ENCODE results near the gene CENPF. TPM values are rescaled to one million over a fixed set of nuclear protein-coding genes. Genes with fewer than 3 reads are reported as not detected.
A peak's percentile ranks its signal among the peaks of the same experiment; 100 is the strongest.
"Not testable (repeated sequence)": the region's sequence is repeated elsewhere in the genome, so short reads cannot be mapped to it uniquely, and the experiment has no call there.

Gene CENPF
- total RNA-seq, 1 donor from 2014 or later: 62.1 TPM

DNA sequence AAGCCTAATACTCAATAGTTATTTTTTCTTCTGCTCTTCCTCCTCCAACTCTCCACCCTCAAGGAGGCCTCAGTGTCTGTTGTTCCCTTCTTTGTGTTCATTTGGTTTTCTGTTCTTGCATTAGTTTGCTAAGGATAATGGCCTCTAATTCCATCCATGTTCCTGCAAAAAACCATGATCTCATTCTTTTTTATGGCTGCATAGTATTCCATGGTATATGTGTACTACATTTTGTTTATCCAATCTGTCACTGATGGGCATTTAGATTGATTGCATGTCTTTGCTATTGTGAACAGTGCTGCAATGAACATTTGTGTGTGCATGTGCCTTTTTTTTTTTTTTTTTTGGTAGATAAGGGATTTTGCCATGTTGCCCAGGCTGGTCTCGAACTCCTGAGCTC lies 6.7 kb downstream of the CENPF start:
- H3K27ac Mint-ChIP-seq: peak overlapping the region; percentile 33
- peaks cover 4% of the 10 kb centered on the region for H3K4me1 Mint-ChIP-seq (ENCODE audit: low read depth)
- H3K4me3 Mint-ChIP-seq (ENCODE audit: low read depth): no peak overlapping the region
- no peak for DNase-seq (ENCODE audit: low spot score, unreplicated experiment)
- TF ChIP-seq, protein P1, sequence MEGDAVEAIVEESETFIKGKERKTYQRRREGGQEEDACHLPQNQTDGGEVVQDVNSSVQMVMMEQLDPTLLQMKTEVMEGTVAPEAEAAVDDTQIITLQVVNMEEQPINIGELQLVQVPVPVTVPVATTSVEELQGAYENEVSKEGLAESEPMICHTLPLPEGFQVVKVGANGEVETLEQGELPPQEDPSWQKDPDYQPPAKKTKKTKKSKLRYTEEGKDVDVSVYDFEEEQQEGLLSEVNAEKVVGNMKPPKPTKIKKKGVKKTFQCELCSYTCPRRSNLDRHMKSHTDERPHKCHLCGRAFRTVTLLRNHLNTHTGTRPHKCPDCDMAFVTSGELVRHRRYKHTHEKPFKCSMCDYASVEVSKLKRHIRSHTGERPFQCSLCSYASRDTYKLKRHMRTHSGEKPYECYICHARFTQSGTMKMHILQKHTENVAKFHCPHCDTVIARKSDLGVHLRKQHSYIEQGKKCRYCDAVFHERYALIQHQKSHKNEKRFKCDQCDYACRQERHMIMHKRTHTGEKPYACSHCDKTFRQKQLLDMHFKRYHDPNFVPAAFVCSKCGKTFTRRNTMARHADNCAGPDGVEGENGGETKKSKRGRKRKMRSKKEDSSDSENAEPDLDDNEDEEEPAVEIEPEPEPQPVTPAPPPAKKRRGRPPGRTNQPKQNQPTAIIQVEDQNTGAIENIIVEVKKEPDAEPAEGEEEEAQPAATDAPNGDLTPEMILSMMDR (IDR thresholded peaks at IDR 0.05; ENCODE audit: unreplicated experiment): no peak
- peaks cover 14% of the 10 kb centered on the region for H3K9me3 Mint-ChIP-seq (ENCODE audit: low read depth)
- no peaks in the 10 kb centered on the region for H3K27me3 Mint-ChIP-seq
- peaks cover 24% of the 10 kb centered on the region for H3K36me3 Mint-ChIP-seq (ENCODE audit: insufficient read depth)

DNA sequence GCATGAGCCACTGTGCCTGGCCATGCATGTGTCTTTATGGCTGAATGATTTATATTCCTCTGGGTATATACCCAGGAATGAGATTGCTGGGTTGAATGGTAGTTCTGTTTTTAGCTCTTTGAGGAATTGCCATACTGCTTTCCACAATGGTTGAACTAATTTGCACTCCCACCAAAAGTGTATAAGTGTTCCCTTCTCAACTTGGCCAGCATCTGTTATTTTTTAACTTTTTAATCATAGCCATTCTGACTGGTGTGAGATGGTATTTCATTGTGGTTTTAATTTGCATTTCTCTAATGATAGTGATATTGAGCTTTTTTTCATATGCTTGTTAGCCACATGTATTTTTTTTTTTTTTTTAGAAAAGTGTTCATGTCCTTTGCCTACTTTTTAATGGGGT lies 7.1 kb downstream of the CENPF start:
- peak overlapping the region; percentile 33 for H3K27ac Mint-ChIP-seq
- not testable (repeated sequence) for H3K4me1 Mint-ChIP-seq (ENCODE audit: low read depth); H3K4me3 Mint-ChIP-seq (ENCODE audit: low read depth); H3K27me3 Mint-ChIP-seq; DNase-seq (ENCODE audit: low spot score, unreplicated experiment)
- H3K9me3 Mint-ChIP-seq (ENCODE audit: low read depth): peaks cover 14% of the 10 kb centered on the region
- H3K36me3 Mint-ChIP-seq (ENCODE audit: insufficient read depth): peaks cover 24% of the 10 kb centered on the region

DNA sequence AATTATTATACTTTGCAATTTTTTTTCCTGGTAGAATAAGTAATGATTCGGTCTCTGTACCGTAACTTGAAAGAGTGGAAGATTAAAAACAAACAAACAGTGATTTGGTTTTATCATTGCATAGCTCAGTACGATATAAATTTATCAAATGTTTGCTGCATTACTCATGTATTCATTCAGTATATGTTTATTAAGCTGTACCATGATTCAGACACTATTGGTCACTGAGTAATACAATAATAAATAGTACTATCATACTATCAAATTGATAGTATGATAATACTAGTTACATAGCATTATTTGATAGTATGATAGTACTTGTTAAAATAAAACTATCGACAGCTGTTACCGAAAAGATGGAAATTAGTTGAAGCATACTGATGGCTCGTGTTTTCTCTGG lies 12.1 kb downstream of the CENPF start:
- H3K4me3 Mint-ChIP-seq (ENCODE audit: low read depth): no peak overlapping the region
- H3K27ac Mint-ChIP-seq: no peak overlapping the region
- peaks cover 11% of the 10 kb centered on the region for H3K36me3 Mint-ChIP-seq (ENCODE audit: insufficient read depth)
- H3K4me1 Mint-ChIP-seq (ENCODE audit: low read depth): peaks cover 1% of the 10 kb centered on the region
- TF ChIP-seq, protein P1 (IDR thresholded peaks at IDR 0.05; ENCODE audit: unreplicated experiment): no peak
- H3K27me3 Mint-ChIP-seq: no peaks in the 10 kb centered on the region
- no peak for DNase-seq (ENCODE audit: low spot score, unreplicated experiment)
- peaks cover 5% of the 10 kb centered on the region for H3K9me3 Mint-ChIP-seq (ENCODE audit: low read depth)

DNA sequence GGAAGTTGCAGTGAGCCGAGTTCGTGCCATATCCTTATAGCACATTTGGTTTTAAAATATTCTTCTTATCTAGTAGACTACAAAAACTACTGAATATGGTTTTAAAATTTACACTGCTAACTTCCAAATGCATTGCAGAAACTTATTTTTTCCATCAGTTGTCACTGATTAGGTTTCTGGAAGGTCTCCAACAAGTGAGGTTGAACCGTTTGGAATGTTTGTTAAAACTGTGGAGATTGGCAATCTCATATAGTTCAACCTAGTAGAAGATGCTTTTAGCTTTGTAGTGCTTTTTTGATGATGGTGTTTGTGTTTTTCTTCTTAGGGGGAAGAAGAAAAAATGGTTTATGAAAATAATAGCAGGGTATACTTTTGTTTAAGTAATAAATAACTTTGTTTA lies 12.9 kb downstream of the CENPF start:
- DNase-seq (ENCODE audit: low spot score, unreplicated experiment): no peak
- no peaks in the 10 kb centered on the region for H3K9me3 Mint-ChIP-seq (ENCODE audit: low read depth)
- peaks cover 7% of the 10 kb centered on the region for H3K36me3 Mint-ChIP-seq (ENCODE audit: insufficient read depth)
- peaks cover 1% of the 10 kb centered on the region for H3K4me1 Mint-ChIP-seq (ENCODE audit: low read depth)
- no peak overlapping the region for H3K4me3 Mint-ChIP-seq (ENCODE audit: low read depth)
- TF ChIP-seq, protein P1 (IDR thresholded peaks at IDR 0.05; ENCODE audit: unreplicated experiment): no peak
- no peaks in the 10 kb centered on the region for H3K27me3 Mint-ChIP-seq
- H3K27ac Mint-ChIP-seq: no peak overlapping the region

DNA sequence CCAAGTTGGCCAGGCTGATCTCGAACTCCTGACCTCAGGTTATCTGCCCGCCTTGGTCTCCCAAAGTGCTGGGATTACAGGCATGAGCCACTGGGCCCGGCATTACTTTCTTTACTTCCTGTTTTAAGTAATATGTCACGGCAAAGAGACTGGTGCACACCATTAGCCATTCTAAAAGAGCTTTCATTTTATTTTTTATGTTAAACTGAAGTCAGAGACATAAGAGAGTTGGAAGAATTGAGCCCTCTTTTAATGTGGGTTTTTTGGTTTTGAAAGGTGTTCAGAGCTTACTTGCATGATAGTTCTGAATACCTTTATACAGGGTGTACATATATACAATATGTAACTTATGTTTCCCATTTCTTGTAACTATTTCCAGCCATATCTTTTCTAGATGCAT lies 14.3 kb downstream of the CENPF start:
- no peaks in the 10 kb centered on the region for H3K9me3 Mint-ChIP-seq (ENCODE audit: low read depth)
- no peak for DNase-seq (ENCODE audit: low spot score, unreplicated experiment)
- H3K4me3 Mint-ChIP-seq (ENCODE audit: low read depth): no peak overlapping the region
- no peak overlapping the region for H3K27ac Mint-ChIP-seq
- H3K27me3 Mint-ChIP-seq: no peaks in the 10 kb centered on the region
- H3K4me1 Mint-ChIP-seq (ENCODE audit: low read depth): no peaks in the 10 kb centered on the region
- peaks cover 10% of the 10 kb centered on the region for H3K36me3 Mint-ChIP-seq (ENCODE audit: insufficient read depth)
- TF ChIP-seq, protein P1 (IDR thresholded peaks at IDR 0.05; ENCODE audit: unreplicated experiment): no peak

DNA sequence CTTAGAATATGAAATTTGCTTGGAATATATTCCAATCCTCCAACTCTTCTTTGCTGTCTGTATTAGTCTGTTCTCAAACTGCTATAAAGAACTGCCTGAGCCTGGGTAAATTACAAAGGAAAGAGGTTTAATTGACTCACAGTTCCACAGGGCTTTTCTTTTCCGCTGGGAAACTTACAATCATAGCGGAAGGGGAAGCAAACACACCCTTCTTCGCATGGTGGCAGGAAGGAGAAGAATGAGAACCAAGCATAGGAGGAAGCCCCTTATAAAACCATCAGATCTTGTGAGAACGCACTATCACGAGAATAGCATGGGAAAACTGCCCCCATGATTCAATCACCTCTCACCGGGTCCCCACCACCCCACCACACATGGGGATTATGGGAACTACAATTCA lies 14.8 kb downstream of the CENPF start:
- H3K36me3 Mint-ChIP-seq (ENCODE audit: insufficient read depth): peaks cover 10% of the 10 kb centered on the region
- TF ChIP-seq, protein P1 (IDR thresholded peaks at IDR 0.05; ENCODE audit: unreplicated experiment): no peak
- no peaks in the 10 kb centered on the region for H3K4me1 Mint-ChIP-seq (ENCODE audit: low read depth)
- H3K4me3 Mint-ChIP-seq (ENCODE audit: low read depth): no peak overlapping the region
- H3K27me3 Mint-ChIP-seq: no peaks in the 10 kb centered on the region
- no peaks in the 10 kb centered on the region for H3K9me3 Mint-ChIP-seq (ENCODE audit: low read depth)
- no peak for DNase-seq (ENCODE audit: low spot score, unreplicated experiment)
- H3K27ac Mint-ChIP-seq: no peak overlapping the region
